Stimulated activated CD8-positive, alpha-beta memory T cell treated with anti-CD3 and anti-CD28 coated beads, Interleukin-7, amount 100 ng/mL, for 4 hours (primary cell): ENCODE measurements around the gene CNOT9.

Source experiments
- DNase-seq, 2 donors: peaks; one replicate each; pipeline ENCODE4 v3.0.0-alpha.2; 2020; ENCODE audit warnings: low read depth in 2 of 2

CNOT9 gene

DNA sequence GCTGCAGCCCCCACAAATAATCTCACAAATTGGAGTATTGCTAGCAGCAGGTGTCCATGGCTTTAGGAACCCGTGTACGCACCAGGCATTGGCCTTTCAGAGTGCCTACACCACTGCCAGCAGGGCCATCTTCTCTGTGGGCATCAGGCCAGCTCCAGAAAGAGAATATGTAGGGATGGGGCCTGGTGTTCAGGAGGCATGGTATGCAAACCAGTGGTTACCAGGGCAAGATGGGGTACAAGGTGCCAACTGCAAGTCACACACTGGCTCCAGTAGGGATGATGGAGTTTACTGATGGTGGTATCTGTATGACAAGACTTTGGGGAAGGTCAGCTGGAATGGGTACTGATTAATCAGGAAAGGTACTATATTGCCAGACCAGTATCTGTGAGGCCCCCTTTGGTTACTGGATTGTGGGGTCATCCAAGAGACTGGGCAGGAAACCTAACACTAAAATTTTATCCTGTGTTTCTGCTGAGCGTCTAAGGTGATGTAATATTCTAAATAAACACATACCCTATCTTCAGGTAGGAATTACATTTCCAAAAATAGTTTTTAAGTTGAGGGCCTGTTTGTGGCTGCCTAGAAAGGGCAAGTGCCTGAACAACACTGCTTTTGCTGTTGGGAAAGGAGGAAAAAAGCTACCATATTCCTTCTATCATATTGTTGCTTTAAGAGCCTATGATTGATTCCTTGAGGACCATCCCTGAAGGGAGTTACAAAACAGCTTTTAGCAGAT lies 9.0 kb downstream of the CNOT9 start:
- DNase-seq, result no peak

DNA sequence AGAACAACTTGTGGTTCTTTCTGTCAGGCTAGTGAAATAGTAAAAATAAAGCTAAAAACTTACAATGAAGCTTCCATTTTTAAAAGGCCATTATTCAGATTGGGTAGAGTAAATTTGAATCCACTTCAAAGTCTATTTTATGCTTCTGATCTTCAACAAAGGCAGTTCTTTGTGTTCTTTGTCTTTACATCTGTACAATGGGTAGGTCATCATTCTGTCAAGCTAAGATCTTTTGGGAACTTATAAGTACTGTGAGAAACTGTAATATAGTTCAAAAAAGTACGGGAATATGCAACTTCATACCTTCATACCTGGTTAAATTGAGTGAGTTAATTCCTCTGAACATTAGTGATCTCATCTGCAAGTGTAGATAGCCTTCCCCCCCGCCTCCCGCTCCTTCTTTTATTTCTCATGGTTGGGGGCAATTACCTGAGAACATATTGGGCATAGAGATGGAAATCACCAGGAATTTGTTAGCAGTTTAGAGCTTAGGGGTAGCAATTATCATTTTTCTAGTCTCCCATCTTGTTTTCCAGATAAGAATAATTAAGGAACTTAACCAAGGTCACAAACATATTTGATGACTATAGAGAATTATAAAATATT lies 9.7 kb downstream of the CNOT9 start:
- DNase-seq, result no peak

DNA sequence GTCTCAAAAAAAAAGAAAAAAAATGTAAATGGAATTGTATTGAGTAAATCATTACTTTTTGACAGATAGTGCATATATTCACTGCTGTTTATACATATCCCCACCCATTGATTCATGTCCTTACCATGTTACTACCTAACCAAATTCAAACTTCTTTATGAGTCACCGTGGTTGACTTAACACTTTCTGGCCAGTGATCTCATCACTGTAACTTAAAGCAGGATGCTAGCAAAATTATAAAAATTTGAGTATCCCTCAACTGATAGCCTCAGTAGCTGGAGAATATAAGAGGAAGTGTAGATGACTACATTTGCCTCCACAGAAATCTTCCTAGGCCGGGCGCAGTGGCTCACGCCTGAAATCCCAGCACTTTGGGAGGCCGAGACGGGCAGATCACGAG lies 13.4 kb downstream of the CNOT9 start:
- no peak for DNase-seq

- no peak for DNase-seq
These were observed 15.6 kb downstream of the CNOT9 start for GRCh38 chr2:218583983-218584850.

GRCh38 chr2:218585541-218585940 lies 16.9 kb downstream of the CNOT9 start:
- DNase-seq, result no peak

DNA sequence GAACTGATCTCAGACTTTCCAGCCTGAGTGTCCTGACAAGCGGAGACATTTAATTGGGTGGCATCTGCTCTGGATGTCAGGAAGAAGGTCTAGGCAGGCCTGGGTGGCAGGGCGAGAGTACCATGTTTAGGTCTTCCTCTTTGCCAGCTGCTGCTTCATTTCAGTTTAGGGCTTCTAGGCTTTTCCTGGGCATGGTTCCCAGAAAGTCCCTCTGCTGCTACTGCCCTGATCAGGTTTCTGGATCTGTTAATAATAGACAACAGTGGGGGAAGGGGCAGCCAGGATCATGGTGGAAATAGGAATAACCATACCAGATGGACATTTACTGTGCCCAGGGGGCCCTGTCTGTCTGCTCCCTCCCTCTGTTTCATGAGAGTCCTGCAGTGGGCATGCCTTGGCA lies 36.8 kb downstream of the CNOT9 start:
- no peak for DNase-seq

GRCh38 chr2:218607436-218608115 lies 38.9 kb downstream of the CNOT9 start, which contains the start of gene PLCD4:
Gene PLCD4 (plus strand): TSS chr2:218607899. CDS start chr2:218615740, 7,841 bp downstream.
- DNase-seq, result no peak

DNA sequence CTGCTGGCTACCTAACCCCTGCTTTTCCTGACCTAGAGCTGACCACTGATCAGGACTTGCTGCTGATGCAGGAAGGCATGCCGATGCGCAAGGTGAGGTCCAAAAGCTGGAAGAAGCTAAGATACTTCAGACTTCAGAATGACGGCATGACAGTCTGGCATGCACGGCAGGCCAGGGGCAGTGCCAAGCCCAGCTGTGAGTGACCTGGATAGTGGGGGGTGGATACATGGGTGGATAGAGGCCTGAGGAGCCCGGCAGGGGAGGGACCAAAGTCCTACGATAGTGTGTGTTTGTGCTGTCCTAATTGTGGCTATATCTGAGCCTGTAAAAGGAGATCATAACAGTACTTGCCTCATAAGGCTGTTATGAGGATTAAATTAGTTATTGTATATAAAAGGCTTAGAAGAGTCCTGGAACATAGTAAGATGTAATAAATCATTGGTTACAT lies 47.3 kb downstream of the CNOT9 start:
- DNase-seq, result no peak

- no peak for DNase-seq
These were observed 49.6 kb downstream of the CNOT9 start for GRCh38 chr2:218618102-218618860.

- DNase-seq, result no peak
These were observed 52.4 kb downstream of the CNOT9 start for GRCh38 chr2:218621007-218621406.

DNA sequence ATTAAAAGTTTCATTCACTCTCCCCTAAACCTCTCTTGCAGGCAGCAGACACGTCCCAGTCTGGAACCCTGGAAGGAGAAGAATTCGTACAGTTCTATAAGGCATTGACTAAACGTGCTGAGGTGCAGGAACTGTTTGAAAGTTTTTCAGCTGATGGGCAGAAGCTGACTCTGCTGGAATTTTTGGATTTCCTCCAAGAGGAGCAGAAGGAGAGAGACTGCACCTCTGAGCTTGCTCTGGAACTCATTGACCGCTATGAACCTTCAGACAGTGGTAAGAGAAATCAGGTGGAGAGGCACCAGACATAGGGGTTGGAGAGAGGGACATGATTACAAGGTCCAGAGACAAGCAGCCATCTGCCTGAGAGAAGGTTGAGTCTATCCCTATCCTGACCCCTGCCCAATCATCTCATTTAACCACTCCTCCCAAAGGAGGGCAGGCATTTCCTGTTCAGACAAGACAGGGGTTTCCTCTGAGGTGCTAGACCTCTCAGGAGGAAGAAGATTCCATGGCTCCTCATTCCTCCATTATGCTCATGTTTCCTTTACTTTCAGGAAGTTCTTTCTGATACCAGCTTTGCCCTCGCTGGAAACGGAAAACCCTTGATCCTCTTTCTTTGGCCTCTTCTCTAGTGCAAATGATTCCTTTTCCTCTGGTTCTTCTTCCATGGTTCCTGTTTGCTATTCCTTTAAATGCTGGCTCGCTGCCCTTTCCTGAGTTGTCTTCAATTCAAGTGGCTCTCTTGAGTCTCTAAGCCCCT lies 54.1 kb downstream of the CNOT9 start:
- no peak for DNase-seq

DNA sequence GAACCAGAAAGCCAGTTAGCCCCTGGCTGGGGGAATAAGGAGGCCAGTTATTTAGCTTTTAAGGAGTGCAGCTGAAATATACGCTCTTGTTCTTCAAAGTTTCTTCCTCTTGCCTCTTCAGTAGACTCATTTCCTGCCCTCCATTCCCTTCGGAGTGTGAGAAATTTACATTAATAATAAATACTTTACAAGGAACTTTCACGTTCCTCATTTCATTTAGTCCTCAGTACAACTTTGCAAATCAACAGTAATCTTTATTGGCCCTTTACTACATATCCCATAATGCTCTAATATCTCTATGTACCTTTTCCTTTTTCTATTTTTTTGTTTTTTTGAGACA lies 54.7 kb downstream of the CNOT9 start:
- no peak for DNase-seq

GRCh38 chr2:218626369-218626768 lies 57.7 kb downstream of the CNOT9 start:
- DNase-seq, result no peak

- DNase-seq, result no peak
These were observed 59.3 kb downstream of the CNOT9 start for GRCh38 chr2:218627939-218628338.

GRCh38 chr2:218631837-218632236 lies 63.2 kb downstream of the CNOT9 start:
- DNase-seq, result no peak

- DNase-seq, result no peak
These were observed 67.1 kb downstream of the CNOT9 start for GRCh38 chr2:218635719-218636118.

DNA sequence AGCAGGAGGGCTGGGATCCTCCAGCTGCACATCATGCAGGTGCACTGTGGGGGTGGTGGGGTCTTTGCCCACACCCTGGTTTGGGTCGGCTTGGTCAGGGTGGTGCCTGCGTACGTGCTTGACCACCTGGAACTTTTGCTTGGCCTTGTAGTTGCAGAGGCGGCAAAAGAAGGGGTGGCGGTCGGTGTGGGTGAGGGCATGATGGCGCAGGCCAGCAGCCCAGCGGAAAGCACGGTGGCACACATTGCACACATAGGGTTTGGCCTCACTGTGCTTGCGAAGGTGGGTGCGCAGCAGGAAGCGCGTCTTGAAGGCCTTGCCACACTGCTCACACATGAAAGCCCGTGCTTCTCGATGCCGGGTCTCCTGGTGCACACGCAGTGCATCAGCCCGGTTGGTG lies 69.7 kb downstream of the CNOT9 start:
- DNase-seq, result no peak

GRCh38 chr2:218642121-218642656 lies 73.5 kb downstream of the CNOT9 start:
- no peak for DNase-seq

GRCh38 chr2:218642786-218643185 lies 74.1 kb downstream of the CNOT9 start:
- DNase-seq, result no peak

DNA sequence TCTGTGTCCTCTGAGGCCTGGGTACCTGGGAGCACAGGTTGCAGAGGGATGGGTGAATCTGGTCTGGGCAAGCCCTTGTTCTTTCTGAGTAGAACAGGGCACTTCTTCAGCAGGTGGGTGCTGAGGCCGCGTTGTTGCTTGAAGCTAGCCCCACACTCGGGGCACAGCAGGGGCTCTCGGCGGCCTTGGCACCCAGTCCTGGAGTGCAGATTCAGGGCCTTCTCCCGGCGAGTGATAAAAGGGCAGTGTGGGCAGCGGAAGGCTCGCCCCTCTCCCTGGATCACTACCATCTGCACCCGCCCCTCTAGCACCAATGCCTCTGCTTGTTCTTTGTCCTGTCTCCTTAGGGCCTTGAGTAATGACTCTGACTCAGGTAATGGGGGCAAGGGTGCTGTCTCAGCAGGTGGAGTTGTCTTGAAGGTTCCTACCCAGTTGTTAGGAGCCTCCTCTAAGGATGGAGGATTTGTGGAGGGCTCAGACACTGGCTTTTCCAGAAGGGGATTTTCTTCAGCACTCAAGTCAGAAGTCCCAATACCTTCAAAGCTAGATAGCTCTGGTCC lies 75.2 kb downstream of the CNOT9 start:
- DNase-seq, result no peak
